ENCODE measurements around the gene CD247. TPM values are rescaled to one million over a fixed set of nuclear protein-coding genes. Genes with fewer than 3 reads are reported as not detected.

The CD247 gene
- total and polyA plus RNA-seq, 10 donors: 15.8 to 67.1 (median 33.1) TPM

DNA sequence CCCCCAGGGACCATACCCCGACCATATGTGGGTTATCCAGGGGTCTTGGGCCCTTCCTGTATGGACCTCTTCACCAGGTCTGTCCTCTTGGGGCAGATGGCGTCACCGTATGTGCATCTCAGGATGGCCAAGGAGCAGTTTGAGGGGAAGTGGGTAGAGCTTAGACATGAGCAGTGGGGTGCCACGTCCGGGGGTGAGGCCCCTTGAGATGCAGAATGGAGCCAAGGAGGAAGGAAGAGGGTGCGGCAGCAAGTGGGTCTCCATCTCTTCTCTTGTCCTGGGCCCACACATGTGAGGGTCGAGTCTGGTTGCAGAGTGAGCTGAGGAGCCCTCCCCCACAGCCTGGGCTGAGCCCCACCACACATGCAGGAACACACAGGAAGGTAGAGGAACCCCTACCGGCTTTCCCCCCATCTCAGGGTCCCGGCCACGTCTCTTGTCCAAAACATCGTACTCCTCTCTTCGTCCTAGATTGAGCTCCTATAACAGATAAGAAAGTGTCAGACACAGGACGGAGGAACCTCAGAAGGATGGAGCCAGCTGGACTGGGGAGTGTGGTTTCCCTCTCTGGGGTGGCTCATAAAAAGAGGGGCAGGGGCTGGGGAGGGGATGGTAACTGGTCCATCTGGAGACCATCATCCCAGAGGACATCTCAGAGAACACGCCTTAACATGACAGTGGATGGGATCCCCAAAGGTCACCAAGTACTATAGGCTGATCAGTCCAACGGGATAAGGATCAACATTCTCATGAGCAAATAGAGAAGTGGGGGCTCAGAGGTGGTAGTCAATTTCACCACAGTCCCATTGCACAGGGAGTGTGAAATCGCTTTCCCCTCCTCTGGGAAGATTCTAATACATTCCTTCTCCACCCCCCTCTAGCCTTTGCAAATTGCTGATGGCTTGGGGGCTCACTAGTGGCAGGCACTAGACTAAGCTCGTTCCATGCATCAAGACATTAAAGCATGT is 79.9 kb downstream of the CD247 start:
- H3K36me3 ChIP-seq: peaks cover 0 to 35% (median 0%) of the 10 kb centered on the region in 6 donors
- intact Hi-C loops (cut with DNase I; ENCODE audit: low total_unique reads): no loop called here
- no peak for DNase-seq
- H3K27ac ChIP-seq: peak overlapping the region in 4 of 8 donors; percentile 54 to 71 (median 60)
- H3K4me1 ChIP-seq: peaks cover 6 to 53% (median 26%) of the 10 kb centered on the region in 6 donors
- TF ChIP-seq POLR2AphosphoS5 (IDR thresholded peaks at IDR 0.05) (peak; percentile 18 to 61 (median 55)), POLR2A (IDR thresholded peaks at IDR 0.05) (no peak)
- H3K4me3 ChIP-seq: peak overlapping the region in 4 of 8 donors; percentile 41 to 70 (median 44)
- H3K27me3 ChIP-seq (replicated peaks in 1 of 7): peaks cover 0 to 20% (median 2%) of the 10 kb centered on the region in 7 donors
- WGBS, 5 donors: 54 to 65% (median 56%) methylated on average over 17 of the region's 17 CpGs
- no peaks in the 10 kb centered on the region for H3K9me3 ChIP-seq

DNA sequence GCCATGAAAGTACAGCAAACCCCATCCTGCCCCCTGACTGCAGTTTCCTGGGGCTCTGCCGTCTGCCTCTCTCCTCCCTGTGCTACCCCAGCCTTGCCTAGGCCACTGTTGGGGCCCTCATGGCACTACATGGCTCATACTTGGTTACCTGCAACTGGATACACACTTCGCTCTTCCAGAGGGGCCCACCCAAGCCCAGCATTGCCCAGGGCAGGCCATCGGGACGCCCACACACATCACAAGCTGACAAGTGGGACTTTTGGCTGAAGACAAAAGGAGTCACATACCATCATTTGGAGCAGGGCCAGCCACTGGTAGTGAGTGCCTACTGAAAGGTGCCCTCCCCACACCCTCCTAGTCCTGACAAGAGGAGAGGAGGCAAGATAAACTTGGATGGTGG is 82.8 kb downstream of the CD247 start:
- H3K27ac ChIP-seq: peak overlapping the region in 4 of 8 donors; percentile 4 to 73 (median 60)
- peaks cover 11 to 64% (median 47%) of the 10 kb centered on the region in 6 donors for H3K4me1 ChIP-seq
- no peak overlapping the region for H3K4me3 ChIP-seq
- no peaks in the 10 kb centered on the region for H3K9me3 ChIP-seq
- peaks cover 0 to 47% (median 0%) of the 10 kb centered on the region in 6 donors for H3K36me3 ChIP-seq
- intact Hi-C loops (cut with DNase I; ENCODE audit: low total_unique reads): no loop called here
- 85 to 100% (median 94%) methylated on average over 4 of the region's 4 CpGs for WGBS, 5 donors
- no peak for TF ChIP-seq POLR2A (IDR thresholded peaks at IDR 0.05)
- TF ChIP-seq POLR2AphosphoS5 (IDR thresholded peaks at IDR 0.05): no peak
- TF ChIP-seq CTCF (IDR thresholded peaks at IDR 0.05 in 8 of 11, conservative IDR thresholded peaks at IDR 0.05 in 3 of 11): no peak
- peaks cover 0 to 20% (median 2%) of the 10 kb centered on the region in 7 donors for H3K27me3 ChIP-seq (replicated peaks in 1 of 7)
- DNase-seq: no peak

DNA sequence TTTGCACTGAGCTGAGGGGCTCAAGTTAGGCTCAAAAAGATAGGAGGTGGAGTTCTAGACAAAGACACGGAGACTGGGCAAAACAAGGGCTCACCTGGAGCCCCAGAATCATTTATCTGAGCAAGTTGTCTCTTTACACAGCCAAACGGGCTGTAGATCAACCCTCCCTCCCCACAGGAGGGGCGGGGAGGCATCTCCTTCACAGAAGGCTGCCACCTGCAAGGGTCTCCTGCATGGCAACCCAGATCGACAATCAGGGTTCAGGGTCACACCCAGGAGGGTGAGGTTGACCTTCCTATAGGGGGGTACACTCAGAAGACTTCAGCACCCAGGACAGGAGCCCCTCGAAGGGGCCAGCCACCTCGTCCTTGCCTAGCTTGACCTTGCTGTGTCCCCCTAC is 84.0 kb downstream of the CD247 start:
- intact Hi-C loops (cut with DNase I; ENCODE audit: low total_unique reads): no loop called here
- no peak overlapping the region for H3K4me3 ChIP-seq
- DNase-seq: no peak
- no peaks in the 10 kb centered on the region for H3K9me3 ChIP-seq
- peaks cover 0 to 36% (median 0%) of the 10 kb centered on the region in 6 donors for H3K36me3 ChIP-seq
- peaks cover 7 to 65% (median 53%) of the 10 kb centered on the region in 6 donors for H3K4me1 ChIP-seq
- peaks cover 0 to 13% (median 2%) of the 10 kb centered on the region in 7 donors for H3K27me3 ChIP-seq (replicated peaks in 1 of 7)
- WGBS, 5 donors: 85 to 92% (median 87%) methylated on average over 4 to 6 of the region's 6 CpGs
- H3K27ac ChIP-seq: peak overlapping the region in 4 of 8 donors; percentile 19 to 88 (median 76)
- TF ChIP-seq CTCF (IDR thresholded peaks at IDR 0.05 in 8 of 11, conservative IDR thresholded peaks at IDR 0.05 in 3 of 11): no peak
- no peak for TF ChIP-seq POLR2AphosphoS5 (IDR thresholded peaks at IDR 0.05)
- TF ChIP-seq POLR2A (IDR thresholded peaks at IDR 0.05): no peak

GRCh38 chr1:167433884-167434283 is 84.4 kb downstream of the CD247 start:
- Histone ChIP-seq H3K27ac (peak overlapping the region in 4 of 8 donors; percentile 19 to 88 (median 76)), H3K4me1 (peaks cover 3 to 65% (median 51%) of the 10 kb centered on the region in 6 donors), H3K4me3 (no peak overlapping the region), H3K9me3 (no peaks in the 10 kb centered on the region), H3K27me3 (replicated peaks in 1 of 7) (peaks cover 0 to 9% (median 0%) of the 10 kb centered on the region in 7 donors), H3K36me3 (peaks cover 0 to 34% (median 0%) of the 10 kb centered on the region in 6 donors)
- DNase-seq: no peak
- no peak for TF ChIP-seq POLR2AphosphoS5 (IDR thresholded peaks at IDR 0.05)
- no peak for TF ChIP-seq POLR2A (IDR thresholded peaks at IDR 0.05)
- no peak for TF ChIP-seq CTCF (IDR thresholded peaks at IDR 0.05 in 8 of 11, conservative IDR thresholded peaks at IDR 0.05 in 3 of 11)
- 88 to 97% (median 92%) methylated on average over 6 of the region's 6 CpGs for WGBS, 5 donors
- intact Hi-C loops (cut with DNase I; ENCODE audit: low total_unique reads): no loop called here
